Fibroblast of lung (primary cell): ENCODE results near the gene PTK7. TPM values are rescaled to one million over a fixed set of nuclear protein-coding genes. Genes with fewer than 3 reads are reported as not detected.

Source experiments
- DNase-seq, 2 donors: peaks; one replicate each; pipeline versions ENCODE4 v3.0.0 to v3.0.0-alpha.2; 2010; ENCODE audit warnings: low read depth in 2 of 2
- H2AFZ ChIP-seq: 2 replicates; pipeline ENCODE4 v1.5.1; 2012; ENCODE audit warnings: low read length, control low read depth, inconsistent platforms
- H3K27ac ChIP-seq: 2 replicates; pipeline ENCODE4 v1.5.1; 2011; ENCODE audit warnings: low read length, control low read depth; ENCODE audit not compliant: insufficient read depth
- H3K27me3 ChIP-seq: 2 replicates; pipeline ENCODE4 v1.5.1; 2011; ENCODE audit warnings: mild to moderate bottlenecking, low read length; ENCODE audit not compliant: control insufficient read depth, insufficient read depth
- H3K36me3 ChIP-seq: 2 replicates; pipeline ENCODE4 v1.5.1; 2011; ENCODE audit warnings: low read length; ENCODE audit not compliant: control insufficient read depth, insufficient read depth
- H3K4me1 ChIP-seq: 2 replicates; pipeline ENCODE4 v1.5.1; 2011; ENCODE audit warnings: low read length; ENCODE audit not compliant: control insufficient read depth, insufficient read depth; ENCODE audit errors: extremely low read depth
- H3K4me2 ChIP-seq: 2 replicates; pipeline ENCODE4 v1.5.1; 2011; ENCODE audit warnings: low read length, control low read depth; ENCODE audit not compliant: insufficient read depth; ENCODE audit errors: extremely low read depth
- H3K4me3 ChIP-seq, 4 experiments: fragments of 200-600 bp in 1 of 4; sonication (generic) in 1 of 4; replicated peaks in 1 of 4; 2 replicates each; pipeline ENCODE4 v1.5.1; 2011 to 2016; ENCODE audit warnings: low read length in 4 of 4, low read depth in 3 of 4, mild to moderate bottlenecking in 3 of 4, control low read depth in 2 of 4, inconsistent platforms in 1 of 4, mixed read lengths in 1 of 4; ENCODE audit not compliant: insufficient read depth in 1 of 4; ENCODE audit errors: control extremely low read depth in 1 of 4
- H3K79me2 ChIP-seq: 2 replicates; pipeline ENCODE4 v1.5.1; 2012; ENCODE audit warnings: mild to moderate bottlenecking, low read length, inconsistent platforms; ENCODE audit not compliant: control insufficient read depth, insufficient read depth
- H3K9ac ChIP-seq: 2 replicates; pipeline ENCODE4 v1.5.1; 2011; ENCODE audit warnings: mild to moderate bottlenecking, low read length, control low read depth; ENCODE audit not compliant: insufficient read depth
- H3K9me3 ChIP-seq: 2 replicates; pipeline ENCODE4 v1.5.1; 2012; ENCODE audit warnings: low read depth, low read length; ENCODE audit not compliant: control insufficient read depth, insufficient read depth
- H4K20me1 ChIP-seq: 2 replicates; pipeline ENCODE4 v1.5.1; 2011; ENCODE audit warnings: low read length; ENCODE audit not compliant: control insufficient read depth, insufficient read depth; ENCODE audit errors: extremely low read depth
- EZH2 ChIP-seq: IDR thresholded peaks from 2 replicates; pipeline ENCODE4 v1.5.1; 2012; ENCODE audit warnings: low read length, control low read depth, mild to moderate bottlenecking; ENCODE audit errors: missing control alignments
- polyA plus RNA-seq, 2 donors: library from polyadenylated mRNA; depleted of rRNA in 1 of 2; stranded (reverse) in 1 of 2; unstranded in 1 of 2; fragments of >200 nt; gene quantifications; 2 replicates each; pipeline ENCODE4 v1.2.1, GENCODE V29; 2011 to 2012; ENCODE audit warnings: missing spikeins in 1 of 2
- total RNA-seq: library from RNA; depleted of rRNA; stranded (reverse); fragments of >200 nt; gene quantifications from 2 replicates; pipeline ENCODE4 v1.2.1, GENCODE V29; 2014
- TF ChIP-seq, protein P1 (sequence below), 2 donors: IDR thresholded peaks in 1 of 2; conservative IDR thresholded peaks in 1 of 2; 1 replicate in 1 of 2; 2 replicates in 1 of 2; pipeline ENCODE4 v1.5.1; 2011 to 2012; ENCODE audit warnings: low read length in 2 of 2, control low read depth in 1 of 2, inconsistent platforms in 1 of 2, low read depth in 1 of 2, mild to moderate bottlenecking in 1 of 2

Gene PTK7
- total and polyA plus RNA-seq, 2 donors (not counting 1 experiment from before 2014, with no cell fraction given), result 145 to 149 TPM

DNA sequence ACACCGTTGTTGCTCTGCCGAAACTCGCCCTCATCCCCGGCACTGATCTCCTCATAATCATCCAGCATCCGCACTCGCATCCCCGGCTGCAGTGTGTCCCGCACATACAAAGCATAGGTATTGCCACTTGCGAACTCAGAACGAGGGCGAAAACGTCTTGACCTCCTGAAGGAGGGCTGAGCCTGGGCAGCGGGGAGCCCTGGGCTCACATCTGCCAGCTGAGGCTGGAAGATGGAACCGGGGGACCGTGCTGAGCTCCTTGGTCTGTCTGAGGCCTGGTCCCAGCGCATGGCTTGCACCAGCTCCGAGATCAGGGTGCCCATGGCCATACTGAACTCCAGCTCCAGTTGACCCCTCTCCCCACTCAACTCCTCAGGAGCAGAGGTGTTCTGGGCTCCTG lies 25.1 kb upstream of the PTK7 start:
- Histone ChIP-seq H3K27ac (no peak overlapping the region), H3K27me3 (no peaks in the 10 kb centered on the region), H3K36me3 (peaks cover 21% of the 10 kb centered on the region), H3K4me3 (no peak overlapping the region), H3K9ac (no peak overlapping the region), H3K79me2 (peaks cover 17% of the 10 kb centered on the region), H3K9me3 (no peaks in the 10 kb centered on the region), H4K20me1 (no peaks in the 10 kb centered on the region), H3K4me1 (peaks cover 5% of the 10 kb centered on the region), H2AFZ (no peak overlapping the region), H3K4me2 (no peak overlapping the region)
- TF ChIP-seq, protein P1, sequence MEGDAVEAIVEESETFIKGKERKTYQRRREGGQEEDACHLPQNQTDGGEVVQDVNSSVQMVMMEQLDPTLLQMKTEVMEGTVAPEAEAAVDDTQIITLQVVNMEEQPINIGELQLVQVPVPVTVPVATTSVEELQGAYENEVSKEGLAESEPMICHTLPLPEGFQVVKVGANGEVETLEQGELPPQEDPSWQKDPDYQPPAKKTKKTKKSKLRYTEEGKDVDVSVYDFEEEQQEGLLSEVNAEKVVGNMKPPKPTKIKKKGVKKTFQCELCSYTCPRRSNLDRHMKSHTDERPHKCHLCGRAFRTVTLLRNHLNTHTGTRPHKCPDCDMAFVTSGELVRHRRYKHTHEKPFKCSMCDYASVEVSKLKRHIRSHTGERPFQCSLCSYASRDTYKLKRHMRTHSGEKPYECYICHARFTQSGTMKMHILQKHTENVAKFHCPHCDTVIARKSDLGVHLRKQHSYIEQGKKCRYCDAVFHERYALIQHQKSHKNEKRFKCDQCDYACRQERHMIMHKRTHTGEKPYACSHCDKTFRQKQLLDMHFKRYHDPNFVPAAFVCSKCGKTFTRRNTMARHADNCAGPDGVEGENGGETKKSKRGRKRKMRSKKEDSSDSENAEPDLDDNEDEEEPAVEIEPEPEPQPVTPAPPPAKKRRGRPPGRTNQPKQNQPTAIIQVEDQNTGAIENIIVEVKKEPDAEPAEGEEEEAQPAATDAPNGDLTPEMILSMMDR (conservative IDR thresholded peaks at IDR 0.05 in 1 of 2, IDR thresholded peaks at IDR 0.05 in 1 of 2; ENCODE audit: low read depth in 1 of 2, low read length in 2 of 2), result no peak
- TF ChIP-seq EZH2, result no peak
- no peak for DNase-seq

- TF ChIP-seq, protein P1 (conservative IDR thresholded peaks at IDR 0.05 in 1 of 2, IDR thresholded peaks at IDR 0.05 in 1 of 2; ENCODE audit: low read depth in 1 of 2, low read length in 2 of 2), result no peak
- no peak for TF ChIP-seq EZH2
- H2AFZ ChIP-seq, result no peak overlapping the region
Measured at GRCh38 chr6:43052225-43052841, 23.8 kb upstream of the PTK7 start.

GRCh38 chr6:43052842-43053544 lies 23.1 kb upstream of the PTK7 start:
- peak overlapping the region; percentile 92 for H3K27ac ChIP-seq
- peak; percentile 20 to 29 for DNase-seq
- no peaks in the 10 kb centered on the region for H4K20me1 ChIP-seq
- peaks cover 18% of the 10 kb centered on the region for H3K36me3 ChIP-seq
- no peak for TF ChIP-seq EZH2
- TF ChIP-seq, protein P1 (conservative IDR thresholded peaks at IDR 0.05 in 1 of 2, IDR thresholded peaks at IDR 0.05 in 1 of 2; ENCODE audit: low read depth in 1 of 2, low read length in 2 of 2), result no peak
- peaks cover 8% of the 10 kb centered on the region for H3K4me1 ChIP-seq
- H2AFZ ChIP-seq, result no peak overlapping the region
- no peaks in the 10 kb centered on the region for H3K9me3 ChIP-seq
- H3K27me3 ChIP-seq, result no peaks in the 10 kb centered on the region
- H3K79me2 ChIP-seq, result peaks cover 19% of the 10 kb centered on the region
- peak overlapping the region; percentile 52 to 85 (median 69) for H3K4me3 ChIP-seq
- H3K9ac ChIP-seq, result peak overlapping the region; percentile 93
- H3K4me2 ChIP-seq, result peak overlapping the region; percentile 94

More at GRCh38 chr6:43052225-43052841, 23.8 kb upstream of the PTK7 start:
- DNase-seq, result no peak
- H3K36me3 ChIP-seq, result peaks cover 18% of the 10 kb centered on the region
- peaks cover 5% of the 10 kb centered on the region for H3K4me1 ChIP-seq
- H3K27me3 ChIP-seq, result no peaks in the 10 kb centered on the region
- H3K4me2 ChIP-seq, result no peak overlapping the region
- H4K20me1 ChIP-seq, result no peaks in the 10 kb centered on the region
- H3K79me2 ChIP-seq, result peaks cover 17% of the 10 kb centered on the region
- H3K27ac ChIP-seq, result no peak overlapping the region
- H3K9me3 ChIP-seq, result no peaks in the 10 kb centered on the region
- H3K4me3 ChIP-seq, result peak overlapping the region in 3 of 4 experiments; percentile 66 to 85 (median 72)
- H3K9ac ChIP-seq, result no peak overlapping the region
